Measurements from ENCODE around the gene IFNA16. TPM values are rescaled to one million over a fixed set of nuclear protein-coding genes. Genes with fewer than 3 reads are reported as not detected.
"Not testable (repeated sequence)": the region's sequence is repeated elsewhere in the genome, so short reads cannot be mapped to it uniquely, and the experiment has no call there.

Gene IFNA16
- total and polyA plus RNA-seq, 5 donors, result not detected

GRCh38 chr9:21234153-21234687 lies 17.1 kb upstream of the IFNA16 start:
- no peaks in the 10 kb centered on the region for H3K27me3 ChIP-seq (ENCODE audit: control insufficient read depth, insufficient read depth)
- H3K4me1 ChIP-seq (ENCODE audit: control insufficient read depth, insufficient read depth, low read length), result no peaks in the 10 kb centered on the region
- 76% methylated on average over 4 of the region's 4 CpGs for WGBS
- no peaks in the 10 kb centered on the region for H3K9me3 ChIP-seq (ENCODE audit: control insufficient read depth, low read length)
- no peak overlapping the region for H3K27ac ChIP-seq (ENCODE audit: low read length)
- no peak for ATAC-seq
- intact Hi-C loops (cut with DNase I), result no loop called here
- DNase-seq, result no peak
- no peak overlapping the region for H3K4me3 ChIP-seq (ENCODE audit: low read length)

GRCh38 chr9:21233258-21233657 lies 16.1 kb upstream of the IFNA16 start:
- Histone ChIP-seq H3K27ac (ENCODE audit: low read length) (no peak overlapping the region), H3K4me3 (ENCODE audit: low read length) (no peak overlapping the region), H3K9me3 (ENCODE audit: control insufficient read depth, low read length) (no peaks in the 10 kb centered on the region), H3K4me1 (ENCODE audit: control insufficient read depth, insufficient read depth, low read length) (no peaks in the 10 kb centered on the region), H3K27me3 (ENCODE audit: control insufficient read depth, insufficient read depth) (no peaks in the 10 kb centered on the region)
- WGBS, result 79% methylated on average over 2 of the region's 2 CpGs
- intact Hi-C loops (cut with DNase I), result no loop called here
- ATAC-seq (no peak), DNase-seq (no peak)

GRCh38 chr9:21228122-21228521 lies 11.0 kb upstream of the IFNA16 start, which contains the start of gene IFNA17:
Gene IFNA17 (minus strand): TSS chr9:21228222. CDS start chr9:21228173, 49 bp downstream.
- 80% methylated on average over 2 of the region's 2 CpGs for WGBS
- no peak for DNase-seq

GRCh38 chr9:21213411-21214326 lies 3.4 kb downstream of the IFNA16 start:
- H3K4me1 ChIP-seq (ENCODE audit: control insufficient read depth, insufficient read depth, low read length); H3K9me3 ChIP-seq (ENCODE audit: control insufficient read depth, low read length); ATAC-seq; H3K27ac ChIP-seq (ENCODE audit: low read length); intact Hi-C loops (cut with DNase I); H3K4me3 ChIP-seq (ENCODE audit: low read length); H3K27me3 ChIP-seq (ENCODE audit: control insufficient read depth, insufficient read depth); DNase-seq: not testable (repeated sequence)
- 39% methylated on average over 5 of the region's 5 CpGs for WGBS

More at GRCh38 chr9:21228122-21228521, 11.0 kb upstream of the IFNA16 start, which contains the start of gene IFNA17:
- intact Hi-C loops (cut with DNase I), result no loop called here
- Histone ChIP-seq H3K27me3 (ENCODE audit: control insufficient read depth, insufficient read depth) (no peaks in the 10 kb centered on the region), H3K4me1 (ENCODE audit: control insufficient read depth, insufficient read depth, low read length) (no peaks in the 10 kb centered on the region), H3K4me3 (ENCODE audit: low read length) (no peak within 1 kb of the TSS), H3K9me3 (ENCODE audit: control insufficient read depth, low read length) (no peaks in the 10 kb centered on the region), H3K27ac (ENCODE audit: low read length) (no peak within 1 kb of the TSS)
- ATAC-seq, result no peak

- H3K4me3 ChIP-seq (ENCODE audit: low read length); DNase-seq; H3K4me1 ChIP-seq (ENCODE audit: control insufficient read depth, insufficient read depth, low read length); H3K27me3 ChIP-seq (ENCODE audit: control insufficient read depth, insufficient read depth); H3K9me3 ChIP-seq (ENCODE audit: control insufficient read depth, low read length); intact Hi-C loops (cut with DNase I); H3K27ac ChIP-seq (ENCODE audit: low read length): not testable (repeated sequence)
- ATAC-seq, result peak in 1 of 2 donors; percentile 11
- WGBS, result 59% methylated on average over 2 of the region's 2 CpGs
Measured at GRCh38 chr9:21212160-21212559, 5.0 kb downstream of the IFNA16 start.

GRCh38 chr9:21210782-21211181 lies 6.3 kb downstream of the IFNA16 start:
- H3K4me1 ChIP-seq (ENCODE audit: control insufficient read depth, insufficient read depth, low read length); ATAC-seq; H3K4me3 ChIP-seq (ENCODE audit: low read length); DNase-seq; H3K27ac ChIP-seq (ENCODE audit: low read length); intact Hi-C loops (cut with DNase I); H3K9me3 ChIP-seq (ENCODE audit: control insufficient read depth, low read length); H3K27me3 ChIP-seq (ENCODE audit: control insufficient read depth, insufficient read depth): not testable (repeated sequence)
- WGBS, result 95% methylated on average over 2 of the region's 2 CpGs

GRCh38 chr9:21210311-21210710 lies 6.8 kb downstream of the IFNA16 start:
- no peaks in the 10 kb centered on the region for H3K9me3 ChIP-seq (ENCODE audit: control insufficient read depth, low read length)
- no peak overlapping the region for H3K27ac ChIP-seq (ENCODE audit: low read length)
- no peak for DNase-seq
- H3K4me3 ChIP-seq (ENCODE audit: low read length), result no peak overlapping the region
- H3K27me3 ChIP-seq (ENCODE audit: control insufficient read depth, insufficient read depth), result no peaks in the 10 kb centered on the region
- intact Hi-C loops (cut with DNase I), result no loop called here
- WGBS, result 89% methylated on average over 7 of the region's 7 CpGs
- H3K4me1 ChIP-seq (ENCODE audit: control insufficient read depth, insufficient read depth, low read length), result no peaks in the 10 kb centered on the region
- ATAC-seq, result no peak

GRCh38 chr9:21207043-21207442 lies 10.1 kb downstream of the IFNA16 start, which contains the start of gene IFNA10:
Gene IFNA10 (minus strand): TSS chr9:21207143. CDS start chr9:21207097, 46 bp downstream.
- H3K9me3 ChIP-seq (ENCODE audit: control insufficient read depth, low read length); intact Hi-C loops (cut with DNase I); ATAC-seq; H3K4me1 ChIP-seq (ENCODE audit: control insufficient read depth, insufficient read depth, low read length); H3K4me3 ChIP-seq (ENCODE audit: low read length); H3K27me3 ChIP-seq (ENCODE audit: control insufficient read depth, insufficient read depth); DNase-seq; H3K27ac ChIP-seq (ENCODE audit: low read length): not testable (repeated sequence)
- WGBS, result 81% methylated on average over 3 of the region's 3 CpGs

- no peak overlapping the region for H3K27ac ChIP-seq (ENCODE audit: low read length)
- no peaks in the 10 kb centered on the region for H3K27me3 ChIP-seq (ENCODE audit: control insufficient read depth, insufficient read depth)
- no peaks in the 10 kb centered on the region for H3K9me3 ChIP-seq (ENCODE audit: control insufficient read depth, low read length)
- no peak overlapping the region for H3K4me3 ChIP-seq (ENCODE audit: low read length)
- ATAC-seq (no peak), DNase-seq (no peak)
- H3K4me1 ChIP-seq (ENCODE audit: control insufficient read depth, insufficient read depth, low read length), result no peaks in the 10 kb centered on the region
- intact Hi-C loops (cut with DNase I), result no loop called here
Measured at GRCh38 chr9:21205204-21205603, 11.9 kb downstream of the IFNA16 start.

GRCh38 chr9:21202105-21202504 lies 15.0 kb downstream of the IFNA16 start, which contains the start of gene IFNA7:
Gene IFNA7 (minus strand): TSS chr9:21202205. CDS start chr9:21202165, 40 bp downstream.
- H3K9me3 ChIP-seq (ENCODE audit: control insufficient read depth, low read length); intact Hi-C loops (cut with DNase I); DNase-seq; H3K27me3 ChIP-seq (ENCODE audit: control insufficient read depth, insufficient read depth); H3K4me1 ChIP-seq (ENCODE audit: control insufficient read depth, insufficient read depth, low read length); H3K4me3 ChIP-seq (ENCODE audit: low read length); H3K27ac ChIP-seq (ENCODE audit: low read length); ATAC-seq: not testable (repeated sequence)
- whole genome bisulfite sequencing, result 67% methylated on average over 4 of the region's 4 CpGs

Data from right cardiac atrium (tissue), 5 donors.